ENCODE measurements around the gene CRYM.

The CRYM gene

DNA sequence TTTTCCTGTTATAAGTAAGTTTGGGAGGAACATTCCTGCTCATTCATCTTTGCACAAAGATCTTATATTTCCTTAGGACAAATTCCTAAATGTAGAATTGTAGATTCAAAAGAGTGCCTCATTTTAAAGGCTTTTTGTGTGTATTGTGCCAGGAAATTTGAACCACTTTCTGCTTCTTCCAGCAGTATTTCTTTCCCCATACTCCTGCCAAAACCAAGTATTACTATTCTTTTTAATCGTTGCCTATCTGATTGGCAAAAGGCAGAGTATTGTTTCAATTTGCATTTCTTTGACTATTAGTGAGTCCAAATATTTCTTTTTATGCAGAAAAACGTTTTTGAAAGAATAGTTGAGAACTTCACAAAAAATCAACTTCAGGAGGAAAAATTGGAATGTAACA lies 35.3 kb downstream of the CRYM start:
- no peak for DNase-seq

DNA sequence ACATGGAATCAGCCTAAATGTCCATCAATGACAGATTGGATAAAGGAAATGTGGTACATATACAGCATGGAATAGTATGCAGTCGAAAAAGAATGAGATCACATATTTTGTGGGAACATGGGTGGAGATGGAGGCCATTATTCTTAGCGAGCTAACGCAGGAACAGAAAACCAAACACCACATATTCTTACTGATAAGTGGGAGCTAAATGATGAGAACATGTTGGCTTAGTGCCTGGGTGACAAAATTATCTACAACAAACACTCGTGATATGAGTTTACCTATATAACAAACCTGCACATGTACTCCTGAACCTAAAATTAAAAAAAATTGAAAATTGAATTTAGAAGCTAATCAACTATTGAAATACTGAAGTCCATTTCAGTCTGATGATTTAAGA lies 38.4 kb downstream of the CRYM start:
- no peak for DNase-seq

DNA sequence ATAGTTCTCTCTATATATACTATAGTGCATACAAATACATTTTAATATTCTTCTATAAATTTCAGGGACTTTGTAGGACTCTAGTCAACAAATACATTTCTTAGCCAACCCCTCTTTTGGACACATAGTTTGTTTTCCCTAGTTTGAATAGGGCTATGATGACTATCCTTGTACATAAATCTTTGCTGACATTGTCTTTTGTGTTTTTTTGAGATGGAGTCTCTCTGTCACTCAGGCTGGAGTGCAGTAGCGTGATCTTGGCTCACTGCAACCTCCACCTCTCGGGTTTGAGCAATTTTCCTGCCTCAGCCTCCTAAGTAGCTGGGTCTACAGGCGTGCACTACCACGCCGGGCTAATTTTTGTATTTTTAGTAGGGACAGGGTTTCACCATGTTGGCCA lies 41.3 kb downstream of the CRYM start:
- no peak for DNase-seq

DNA sequence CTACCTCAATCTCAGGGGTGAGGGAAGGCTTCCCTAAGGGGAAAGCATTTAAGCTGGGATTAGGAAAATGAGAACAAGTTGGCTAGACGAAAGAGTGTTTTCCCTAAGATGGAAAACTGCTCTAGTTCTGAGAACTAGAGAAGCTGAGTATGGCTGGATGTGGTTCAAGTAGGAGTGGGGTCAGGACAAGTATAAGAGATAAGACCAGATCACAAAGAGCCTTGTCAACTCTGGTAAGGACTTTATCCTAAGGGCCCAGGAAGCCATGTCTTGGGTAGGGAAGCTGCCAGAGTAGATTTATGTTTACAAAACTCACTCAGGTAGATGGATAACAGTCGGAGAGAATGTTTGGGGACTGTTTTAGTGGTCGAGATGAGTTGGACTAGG lies 42.9 kb downstream of the CRYM start:
- no peak for DNase-seq

DNA sequence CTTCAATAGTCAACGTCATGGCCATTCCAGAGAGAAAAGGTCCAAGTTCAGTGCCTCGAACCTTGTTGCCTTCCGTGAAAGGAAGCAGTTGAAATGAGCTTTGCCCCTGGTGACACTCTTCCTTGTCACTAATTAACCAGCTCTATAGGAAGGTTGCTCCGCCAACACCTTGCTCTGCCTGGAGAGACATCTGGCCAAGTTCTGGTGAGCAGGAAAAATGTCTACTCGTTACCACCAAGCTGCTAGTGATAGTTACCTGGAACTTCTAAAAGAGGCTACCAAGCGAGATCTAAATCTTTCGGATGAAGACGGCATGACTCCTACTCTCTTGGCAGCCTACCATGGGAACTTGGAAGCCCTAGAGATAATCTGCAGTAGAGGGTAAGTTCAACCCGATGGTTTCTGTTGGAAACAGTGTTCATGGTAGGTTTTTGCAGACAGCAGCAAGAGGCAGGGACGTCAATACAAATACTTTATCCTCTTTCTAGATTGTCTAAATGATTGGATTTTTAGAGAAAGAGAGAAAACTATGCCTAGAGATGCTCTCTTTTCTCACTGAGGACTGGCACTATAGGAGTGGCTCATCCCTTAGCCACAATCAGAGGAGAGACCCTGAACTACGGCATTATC lies 44.5 kb downstream of the CRYM start, which contains the start of gene ANKS4B:
Gene ANKS4B, plus strand, starts transcription at position 179 of the 630 bp plus-strand sequence. Its CDS starts 39 bp downstream, at position 218.
- DNase-seq: peak in 1 of 2 experiments; percentile 24

DNA sequence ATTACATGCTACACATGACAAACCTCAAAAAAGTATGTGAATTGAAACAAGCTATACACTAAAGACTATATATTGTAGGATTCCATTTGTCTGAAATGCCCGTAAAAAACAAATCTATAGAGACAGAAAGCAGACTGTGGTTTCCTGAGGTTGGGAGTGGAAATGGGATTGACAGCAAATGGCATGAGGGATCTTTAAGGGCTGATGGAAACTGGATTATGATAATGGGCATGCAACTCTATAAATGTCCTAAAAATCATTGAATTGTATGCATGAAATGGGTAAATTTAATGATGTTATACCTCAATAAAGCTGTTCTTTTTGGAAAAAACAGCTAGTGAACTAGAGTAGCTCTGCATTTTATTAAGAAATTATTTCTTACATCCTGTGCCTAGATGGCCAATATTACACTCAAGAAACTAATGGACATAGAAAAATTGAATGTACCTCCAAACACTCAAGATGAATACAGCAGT lies 45.0 kb downstream of the CRYM start:
- DNase-seq: no peak

DNA sequence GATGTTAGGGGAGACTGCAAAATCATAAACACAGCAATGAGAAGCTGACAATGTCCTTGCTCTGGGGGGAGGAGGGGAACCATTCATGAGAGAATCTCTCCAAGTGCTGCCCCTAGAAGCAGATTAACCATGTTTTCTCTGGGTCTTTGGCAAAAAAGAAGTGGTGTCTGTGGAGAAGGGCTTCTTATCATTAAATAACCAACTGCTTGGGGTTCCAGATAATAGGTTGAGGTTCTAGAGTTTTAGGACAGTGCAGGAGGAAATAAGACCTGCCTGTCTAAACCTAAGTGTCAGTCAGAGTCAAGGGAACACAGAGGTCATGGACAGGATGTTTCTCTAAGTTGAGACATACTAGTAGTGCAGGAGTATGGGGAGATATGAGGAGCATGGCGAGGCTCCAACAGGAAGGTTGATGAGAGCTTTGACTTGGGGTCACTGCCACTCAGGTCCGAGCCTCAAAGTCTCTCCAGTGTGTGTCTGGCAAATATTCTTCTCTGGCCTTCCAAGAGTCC lies 49.7 kb downstream of the CRYM start:
- DNase-seq: peak in 1 of 2 experiments; percentile 25

DNA sequence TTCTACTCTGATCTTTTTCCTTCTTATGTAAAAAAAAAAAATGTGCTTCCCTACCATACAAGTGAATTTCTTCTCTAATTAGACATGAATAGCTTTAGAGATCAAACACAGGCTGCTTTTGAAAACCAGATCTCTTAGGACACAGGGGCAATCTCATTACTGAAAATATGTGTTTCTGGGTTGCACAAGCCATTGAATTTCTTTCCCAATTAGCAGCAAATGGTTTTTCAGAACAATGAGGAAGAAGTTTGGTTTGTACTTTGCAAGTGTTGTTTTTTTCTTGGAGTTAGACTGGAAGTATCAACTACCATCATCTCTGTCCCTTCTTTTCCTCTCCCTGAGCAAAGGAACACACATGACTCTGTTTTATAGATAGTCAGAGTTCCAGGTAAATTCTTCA lies 50.2 kb downstream of the CRYM start:
- DNase-seq: no peak

DNA sequence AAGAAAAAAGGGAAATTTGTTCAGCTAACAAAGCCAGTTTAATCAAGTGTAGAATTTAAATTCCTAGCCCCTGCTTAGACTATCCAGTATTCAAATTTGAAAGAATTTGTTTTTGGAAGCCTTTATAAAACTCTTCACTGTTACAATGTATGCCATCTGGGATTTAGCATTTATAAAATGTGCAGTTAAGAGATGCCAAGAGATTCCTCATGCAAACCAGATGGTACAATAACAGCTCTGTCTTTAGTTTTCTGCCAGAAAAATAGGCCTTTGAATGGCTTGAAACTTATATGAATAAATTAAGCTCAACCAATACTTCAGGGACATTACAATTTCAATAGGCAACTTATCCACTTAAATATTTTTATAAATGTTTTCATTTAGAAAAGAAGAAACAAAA lies 51.3 kb downstream of the CRYM start:
- peak; percentile 91 for DNase-seq

DNA sequence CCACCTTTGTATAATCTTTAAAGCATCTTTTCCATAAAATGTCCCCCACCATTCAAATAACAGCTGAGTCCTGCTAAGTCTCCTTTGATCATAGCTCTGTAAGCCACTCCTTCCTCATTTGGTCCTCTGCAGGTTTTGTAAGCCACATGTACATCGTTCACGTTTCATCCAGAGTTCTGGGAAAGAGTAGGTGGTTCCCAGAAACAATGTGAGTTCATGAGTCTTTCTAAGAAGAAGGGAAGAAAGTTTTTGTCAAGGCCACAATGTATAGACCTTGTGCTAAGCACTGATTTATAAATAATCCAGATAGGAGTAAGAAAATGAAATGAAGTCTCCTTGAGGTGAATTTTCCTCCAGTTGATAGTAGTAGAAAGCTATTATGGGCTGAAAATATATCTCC lies 53.3 kb downstream of the CRYM start:
- peak in 1 of 2 experiments; percentile 9 for DNase-seq

DNA sequence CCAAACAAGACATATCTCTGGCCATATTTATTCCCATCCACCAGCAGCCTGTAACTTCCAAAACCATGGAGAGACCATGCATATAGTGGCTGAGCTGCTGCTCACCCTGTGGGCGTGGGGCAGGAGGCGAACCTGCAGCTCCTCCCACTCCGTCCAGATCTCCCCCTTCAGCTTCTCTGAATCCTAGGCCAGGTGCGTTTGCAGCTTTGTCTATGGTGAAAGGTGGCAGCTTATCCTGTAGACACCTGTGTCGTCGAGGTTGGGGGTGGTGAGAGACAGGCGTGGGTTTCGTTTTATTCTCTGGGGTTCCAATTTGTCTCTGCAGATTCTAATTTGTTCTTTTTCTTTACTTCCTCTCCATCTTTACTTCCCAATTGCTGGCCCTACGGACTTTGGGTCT lies 54.3 kb downstream of the CRYM start:
- peak; percentile 52 to 85 for DNase-seq

DNA sequence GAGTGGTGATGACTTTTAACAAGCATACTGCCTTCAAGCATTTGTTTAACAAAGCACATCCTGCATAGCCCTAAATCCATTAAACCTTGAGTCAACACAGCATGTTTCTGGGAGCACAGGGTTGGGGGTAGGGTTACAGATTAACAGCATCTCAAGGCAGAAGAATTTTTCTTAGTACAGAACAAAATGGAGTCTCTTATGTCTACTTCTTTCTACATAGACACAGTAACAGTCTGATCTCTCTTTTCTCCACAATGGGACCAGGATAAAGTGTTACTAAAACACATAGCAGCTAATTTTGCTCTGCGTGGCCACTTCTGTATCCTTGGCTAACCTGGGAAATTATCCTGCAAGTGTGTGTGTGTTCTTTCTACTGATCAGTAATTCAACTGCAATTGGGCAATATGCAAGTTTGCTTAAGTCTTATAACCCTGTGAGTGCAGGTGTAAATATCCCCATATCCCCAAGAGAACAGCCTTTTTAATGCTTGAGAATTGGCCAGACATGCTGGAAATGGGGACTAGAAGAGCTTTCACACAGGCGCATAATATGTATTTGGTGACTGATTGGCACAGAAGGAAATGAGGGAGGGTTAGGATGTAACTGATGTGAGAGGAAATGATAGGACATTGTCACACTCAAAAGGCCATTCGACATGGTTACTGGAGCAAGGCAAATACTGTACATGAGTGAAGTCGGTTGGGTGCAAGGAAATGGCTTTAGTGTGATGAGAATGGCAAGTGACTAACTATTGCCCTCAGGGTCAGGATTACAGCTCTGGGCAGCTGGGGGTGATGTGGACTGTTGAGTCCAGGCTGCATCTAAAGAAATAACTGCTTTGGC lies 55.4 kb downstream of the CRYM start:
- peak; percentile 67 to 76 for DNase-seq

DNA sequence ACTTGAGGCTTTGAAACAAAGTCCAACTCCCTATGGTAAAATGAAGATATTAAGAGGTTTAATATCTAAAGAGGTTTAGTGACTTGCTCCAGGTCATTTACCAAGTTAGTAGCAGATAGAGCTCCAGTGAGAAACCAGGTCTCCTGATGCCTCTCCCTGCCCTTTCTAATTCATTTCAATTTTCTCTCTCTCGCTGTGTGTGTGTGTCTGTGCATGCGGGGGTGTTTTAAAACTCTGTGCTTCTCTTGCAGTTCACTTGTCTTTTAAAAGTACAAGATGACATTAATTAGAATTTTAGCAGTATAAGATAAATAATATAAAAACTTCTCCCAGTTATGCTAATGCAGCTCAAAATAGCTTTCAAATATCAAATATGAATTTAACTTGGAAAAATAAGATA lies 58.5 kb downstream of the CRYM start:
- DNase-seq: no peak

DNA sequence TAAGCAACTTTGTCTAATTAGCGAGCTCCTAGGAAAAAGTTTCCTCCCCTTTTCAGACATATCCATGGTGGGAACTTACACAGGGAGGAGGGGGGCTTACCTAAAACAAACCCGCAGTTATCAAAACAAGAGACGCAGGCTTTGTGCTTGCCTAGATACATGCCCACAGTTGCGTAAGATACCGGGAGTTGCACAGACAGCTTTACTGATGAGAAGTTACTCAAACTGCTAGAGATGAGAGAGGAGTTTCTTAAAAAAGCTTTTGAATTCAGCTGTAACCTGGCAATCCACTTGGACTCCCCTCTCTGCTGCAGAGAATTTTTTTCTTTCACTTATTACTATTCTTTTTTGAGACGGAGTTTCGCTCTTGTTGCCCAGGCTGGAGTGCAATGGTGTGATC lies 59.9 kb downstream of the CRYM start:
- DNase-seq: no peak

DNA sequence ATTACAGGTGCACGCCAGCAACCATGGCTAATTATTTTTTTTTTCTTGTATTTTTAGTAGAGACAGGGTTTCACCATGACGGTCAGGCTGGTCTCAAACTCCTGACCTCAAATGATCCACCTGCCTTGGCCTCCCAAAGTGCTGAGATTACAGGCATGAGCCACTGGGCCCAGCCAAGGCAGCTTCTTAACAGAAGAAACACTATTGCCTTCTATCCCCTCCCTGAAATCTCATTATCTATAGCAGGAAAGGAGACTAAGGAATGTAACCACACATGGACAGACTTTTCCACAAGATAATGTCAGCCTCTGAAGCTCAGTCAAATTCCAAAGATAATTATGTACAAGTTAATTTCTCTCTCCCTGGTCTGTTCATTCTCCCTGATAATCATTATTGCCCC lies 61.0 kb downstream of the CRYM start:
- no peak for DNase-seq

DNA sequence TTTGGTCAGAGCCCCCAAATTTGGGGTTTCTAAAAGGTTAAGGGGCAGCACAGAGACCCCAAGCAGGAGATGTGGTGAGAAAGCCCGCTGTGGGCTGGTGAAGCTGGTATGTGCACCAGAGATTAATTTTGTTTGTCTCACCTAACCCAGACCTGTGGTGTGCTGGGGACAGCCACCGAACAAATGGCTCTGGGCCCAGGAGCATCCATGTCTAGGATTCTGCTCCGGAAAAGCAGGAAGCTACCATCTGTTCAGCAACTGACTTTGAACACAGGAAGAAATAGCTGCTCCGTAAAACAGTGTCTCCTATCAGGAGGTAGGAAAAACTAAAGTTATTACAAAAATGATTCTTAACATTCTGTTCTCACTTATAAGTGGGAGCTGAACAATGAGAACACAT lies 64.0 kb downstream of the CRYM start:
- no peak for DNase-seq

DNA sequence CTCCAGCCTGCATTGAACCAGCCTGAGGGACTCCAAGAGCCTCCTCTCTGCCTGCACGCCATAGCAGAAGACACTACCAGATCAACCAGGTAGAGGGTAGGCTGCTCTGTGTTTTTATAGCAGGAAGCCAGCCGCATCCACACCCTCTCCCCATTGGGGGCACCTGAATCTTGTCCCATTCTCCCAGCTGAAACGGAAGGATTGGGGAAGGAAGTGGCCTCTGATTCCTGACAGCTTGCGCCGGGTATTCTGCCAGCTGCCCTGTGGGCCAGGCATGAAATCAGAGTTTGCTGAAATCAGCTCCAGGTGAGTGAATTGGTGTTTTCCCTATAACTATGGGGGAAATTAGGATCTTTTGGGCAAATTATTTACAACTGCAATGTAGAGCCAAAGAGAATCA lies 66.6 kb downstream of the CRYM start, which contains the start of gene ZP2:
Gene ZP2, minus strand, starts transcription at position 89 of the 400 bp plus-strand sequence. Its CDS starts 27 bp downstream, at position 62.
- no peak for DNase-seq
